Heart left ventricle (tissue), 16 donors: ENCODE results near the gene KRT26. TPM values are rescaled to one million over a fixed set of nuclear protein-coding genes. Genes with fewer than 3 reads are reported as not detected.

ENCODE experiments used
- ATAC-seq, 4 donors: fragments of 200-7000 bp; cut with Tn5 transposase; one replicate each; pipeline ENCODE4 v1.9.1; 2020 to 2022; ENCODE audit warnings: moderate library complexity in 4 of 4, mild to moderate bottlenecking in 3 of 4, moderate number of reproducible peaks in 1 of 4
- DNase-seq, 5 donors: peaks; one replicate each; pipeline ENCODE4 v3.0.0-alpha.2; 2020
- H3K27ac ChIP-seq, 12 donors: fragments of 200-600 bp; sonication (generic) in 4 of 12; one replicate each; pipeline versions ENCODE4 v1.5.0 to v1.8.0; 2016 to 2022; ENCODE audit warnings: mild to moderate bottlenecking in 2 of 12
- H3K27me3 ChIP-seq, 9 donors: fragments of 200-600 bp; sonication (generic) in 2 of 9; one replicate each; pipeline versions ENCODE4 v1.5.1 to v1.8.0; 2016 to 2022; ENCODE audit warnings: mild to moderate bottlenecking in 3 of 9
- H3K36me3 ChIP-seq, 9 donors: fragments of 200-600 bp; sonication (generic) in 2 of 9; one replicate each; pipeline versions ENCODE4 v1.5.0 to v1.8.0; 2018 to 2022; ENCODE audit warnings: mild to moderate bottlenecking in 2 of 9
- H3K4me1 ChIP-seq, 12 donors: fragments of 200-600 bp; sonication (generic) in 4 of 12; one replicate each; pipeline versions ENCODE4 v1.5.0 to v1.8.0; 2016 to 2022; ENCODE audit warnings: mild to moderate bottlenecking in 3 of 12
- H3K4me3 ChIP-seq, 12 donors: fragments of 200-600 bp; sonication (generic) in 4 of 12; one replicate each; pipeline versions ENCODE4 v1.5.0 to v1.8.0; 2017 to 2022; ENCODE audit warnings: mild to moderate bottlenecking in 9 of 12, moderate library complexity in 4 of 12
- H3K9me3 ChIP-seq, 12 donors: fragments of 200-600 bp; sonication (generic) in 4 of 12; one replicate each; pipeline versions ENCODE4 v1.5.0 to v1.8.0; 2016 to 2022; ENCODE audit warnings: mild to moderate bottlenecking in 1 of 12
- POLR2A ChIP-seq, 2 donors: fragments of 450-650 bp; IDR thresholded peaks; one replicate each; pipeline ENCODE4 v1.6.1; 2017; ENCODE audit warnings: antibody characterized with exemption in 2 of 2, mild to moderate bottlenecking in 2 of 2, moderate library complexity in 2 of 2
- WGBS, 4 donors: extraction: QIAGEN DNeasy Blood & Tissue Kit in 2 of 4; methylation state at CpG; one replicate each; pipeline versions ENCODE4 v1.1.5 to v1.1.7; 2013 to 2018; 5-methylcytosine and 5-hydroxymethylcytosine counted together
- intact Hi-C, 10 donors: fragments of 100-400 bp; cut with DNase I; formaldehyde crosslinking; loops; one replicate each; pipeline versions ENCODE4 v1.11.1 to v1.14.2; 2022
- polyA plus RNA-seq, 2 donors: library from polyadenylated mRNA; stranded (reverse); fragments of 200-250 nt; gene quantifications; one replicate each; pipeline ENCODE4 v1.2.3, GENCODE V29; 2013
- total RNA-seq, 9 donors: library from RNA; depleted of rRNA in 2 of 9; stranded (reverse); fragments of >200 nt in 2 of 9; fragmentation: NEBNext Ultra II Directional in 3 of 9; extraction: Animal tissue kit (Norgen Biotek cat#: 25700) in 3 of 9; gene quantifications; one replicate each; pipeline versions ENCODE4 v1.1.0 to v1.2.4, GENCODE V29; 2016 to 2023
- TF ChIP-seq, protein P1 (sequence below), 12 donors: fragments of 200-600 bp; sonication (generic) in 4 of 12; IDR thresholded peaks; one replicate each; pipeline versions ENCODE4 v1.5.0 to v1.8.0; 2018 to 2022; ENCODE audit warnings: antibody characterized with exemption in 12 of 12, mild to moderate bottlenecking in 5 of 12
- donor health status: ischemic (EF 13 %, LVEDD 7.1; RV severe dilation, severe dysfunction).
- donor health status: healthy with polysubstance abuse.
- donor health status: DM: no; HTN: yes; CAD: no.
- donor health status: DM: no; HTN: no; CAD: no.
- donor health status: ischemic (EF 25% LVEDD 6.9; RV normal size, moderate dysfunction).
- donor health status: ischemic (EF 25% LVEDD 5.7; RV mildly dilated, moderate dysfunction).
- donor health status: healthy.
- donor health status: DM: yes; HTN: yes; CAD: no.
- donor health status: ischemic (EF 35%, LVEDD 5.7; RV mildly dilated, moderate dysfunction).
- donor health status: nonischemic (EF 11% LVEDD 7.7; RV severe dilation, severe dysfunction).
- donor health status: DM: yes; HTN: yes; CAD: no.
- donor health status: PGD.
- donor health status: ischemic (EF 29% LVEDD 5.4; RV normal size, mild dysfunction).
- donor health status: nonischemic (EF 23%, LVEDD 6.1; RV moderate dilation, normal function).

KRT26 gene
- total and polyA plus RNA-seq, 11 donors, result not detected

DNA sequence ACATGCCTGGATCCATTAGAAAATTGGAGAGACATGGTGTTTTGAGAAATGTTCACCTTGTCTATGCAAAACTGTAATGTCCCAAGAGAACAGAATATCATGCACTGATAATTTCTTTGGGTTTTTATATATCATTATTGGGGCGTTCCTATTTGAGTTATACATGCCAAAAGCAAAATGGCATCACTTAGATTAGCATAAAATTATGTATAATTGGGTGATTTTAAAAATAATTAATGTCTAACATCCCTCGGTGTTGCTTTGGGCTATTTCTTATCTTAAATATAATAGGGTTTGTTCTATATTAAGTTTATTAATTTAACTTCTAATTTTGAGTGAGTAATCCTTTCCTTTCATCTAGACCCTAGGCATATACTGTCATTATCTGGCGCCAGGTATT lies 27.9 kb upstream of the KRT26 start, which contains the start of gene KRT28:
Gene KRT28, minus strand, starts transcription at position 101 of the 400 bp plus-strand sequence. Its CDS starts 66 bp downstream, at position 35.
- no peak for ATAC-seq
- Histone ChIP-seq H3K4me3 (no peak within 1 kb of the TSS), H3K36me3 (no peaks in the 10 kb centered on the region), H3K27ac (no peak within 1 kb of the TSS), H3K4me1 (peaks cover 0 to 4% (median 0%) of the 10 kb centered on the region in 12 donors), H3K27me3 (peaks cover 0 to 41% (median 19%) of the 10 kb centered on the region in 9 donors), H3K9me3 (no peaks in the 10 kb centered on the region)
- intact Hi-C loops, result loop anchor here in 9 of 10 donors (5.0 to 10.0 kb wide), 10 partner anchors 55 to 867 kb away; partner anchors contain the start of gene SMARCE1 (in 1 of the 9)
- WGBS, 4 donors, result 77 to 83% (median 78%) methylated on average over 3 of the region's 3 CpGs
- no peak for TF ChIP-seq POLR2A (IDR thresholded peaks at IDR 0.05)
- TF ChIP-seq, protein P1, sequence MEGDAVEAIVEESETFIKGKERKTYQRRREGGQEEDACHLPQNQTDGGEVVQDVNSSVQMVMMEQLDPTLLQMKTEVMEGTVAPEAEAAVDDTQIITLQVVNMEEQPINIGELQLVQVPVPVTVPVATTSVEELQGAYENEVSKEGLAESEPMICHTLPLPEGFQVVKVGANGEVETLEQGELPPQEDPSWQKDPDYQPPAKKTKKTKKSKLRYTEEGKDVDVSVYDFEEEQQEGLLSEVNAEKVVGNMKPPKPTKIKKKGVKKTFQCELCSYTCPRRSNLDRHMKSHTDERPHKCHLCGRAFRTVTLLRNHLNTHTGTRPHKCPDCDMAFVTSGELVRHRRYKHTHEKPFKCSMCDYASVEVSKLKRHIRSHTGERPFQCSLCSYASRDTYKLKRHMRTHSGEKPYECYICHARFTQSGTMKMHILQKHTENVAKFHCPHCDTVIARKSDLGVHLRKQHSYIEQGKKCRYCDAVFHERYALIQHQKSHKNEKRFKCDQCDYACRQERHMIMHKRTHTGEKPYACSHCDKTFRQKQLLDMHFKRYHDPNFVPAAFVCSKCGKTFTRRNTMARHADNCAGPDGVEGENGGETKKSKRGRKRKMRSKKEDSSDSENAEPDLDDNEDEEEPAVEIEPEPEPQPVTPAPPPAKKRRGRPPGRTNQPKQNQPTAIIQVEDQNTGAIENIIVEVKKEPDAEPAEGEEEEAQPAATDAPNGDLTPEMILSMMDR (IDR thresholded peaks at IDR 0.05), result no peak
- no peak for DNase-seq

DNA sequence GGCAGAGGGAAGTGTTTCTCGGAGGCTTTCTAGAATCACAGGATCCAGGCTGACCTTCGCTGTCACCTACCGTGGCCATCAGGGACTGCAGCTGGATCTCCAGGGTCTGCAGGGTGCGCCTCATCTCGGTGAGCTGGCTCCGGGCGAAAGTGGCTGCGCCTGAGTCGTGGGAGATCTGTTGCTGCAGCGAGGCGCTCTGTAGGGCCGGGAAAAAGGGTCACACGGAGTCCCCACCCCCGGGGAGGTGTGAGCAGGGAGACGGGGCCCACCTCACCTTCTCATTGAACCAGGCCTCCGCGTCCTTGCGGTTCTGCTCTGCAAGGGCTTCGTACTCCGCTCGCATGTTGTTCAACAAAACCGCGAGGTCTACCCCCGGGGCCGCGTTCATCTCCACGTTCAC lies 24.8 kb upstream of the KRT26 start:
- WGBS, 4 donors, result 71 to 73% (median 72%) methylated on average over 27 of the region's 27 CpGs
- DNase-seq (no peak), ATAC-seq (no peak)
- Histone ChIP-seq H3K4me3 (no peak overlapping the region), H3K36me3 (no peaks in the 10 kb centered on the region), H3K9me3 (no peaks in the 10 kb centered on the region), H3K27me3 (peaks cover 0 to 41% (median 19%) of the 10 kb centered on the region in 9 donors), H3K27ac (no peak overlapping the region), H3K4me1 (peaks cover 0 to 2% (median 0%) of the 10 kb centered on the region in 12 donors)
- intact Hi-C loops, result loop anchor here in 2 of 10 donors (5.0 to 10.0 kb wide), 2 partner anchors 152 to 180 kb away; partner anchors contain the start of gene SMARCE1 (in 1 of the 2)
- TF ChIP-seq, protein P1 (IDR thresholded peaks at IDR 0.05), result no peak
- TF ChIP-seq POLR2A (IDR thresholded peaks at IDR 0.05), result no peak

DNA sequence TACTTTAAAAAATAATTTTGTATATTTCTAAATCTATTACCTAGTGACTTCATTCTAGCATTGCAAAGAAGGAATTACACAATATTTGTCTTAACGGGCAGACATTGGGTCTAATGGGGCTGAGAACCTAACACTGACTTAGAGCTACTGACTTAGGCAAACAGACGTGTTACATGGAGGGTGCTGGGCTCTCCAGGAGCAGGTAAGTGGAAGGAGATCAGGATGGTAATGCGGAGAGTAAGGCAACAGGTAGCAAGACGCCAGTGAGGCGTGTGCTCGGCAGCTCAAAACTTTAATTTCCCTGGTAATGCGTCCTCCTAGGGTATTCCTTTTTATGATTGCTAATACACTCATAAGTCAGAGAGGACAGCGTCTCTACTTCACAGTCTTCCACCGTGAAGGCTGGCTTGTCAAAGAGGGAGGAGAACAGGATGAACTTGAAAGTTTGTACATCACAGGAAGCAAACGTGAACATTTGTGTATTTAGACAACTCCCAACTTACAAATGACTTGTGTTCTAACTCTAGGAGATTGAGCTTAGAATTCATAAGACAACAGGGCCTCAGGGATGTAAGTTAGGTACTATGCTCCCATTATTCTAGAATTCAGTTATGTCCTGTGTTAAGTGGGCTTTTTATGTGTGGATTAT lies 23.1 kb upstream of the KRT26 start:
- Histone ChIP-seq H3K4me1 (peaks cover 0 to 10% (median 0%) of the 10 kb centered on the region in 12 donors), H3K27me3 (peaks cover 0 to 38% (median 17%) of the 10 kb centered on the region in 9 donors), H3K36me3 (no peaks in the 10 kb centered on the region), H3K9me3 (no peaks in the 10 kb centered on the region), H3K4me3 (no peak overlapping the region), H3K27ac (no peak overlapping the region)
- intact Hi-C loops, result loop anchor here in 2 of 10 donors (5.0 to 10.0 kb wide), 2 partner anchors 150 to 178 kb away; partner anchors contain the start of gene SMARCE1 (in 1 of the 2)
- DNase-seq (no peak), ATAC-seq (no peak)
- TF ChIP-seq, protein P1 (IDR thresholded peaks at IDR 0.05), result no peak
- TF ChIP-seq POLR2A (IDR thresholded peaks at IDR 0.05), result no peak
- WGBS, 4 donors, result 78 to 83% (median 79%) methylated on average over 10 of the region's 10 CpGs

DNA sequence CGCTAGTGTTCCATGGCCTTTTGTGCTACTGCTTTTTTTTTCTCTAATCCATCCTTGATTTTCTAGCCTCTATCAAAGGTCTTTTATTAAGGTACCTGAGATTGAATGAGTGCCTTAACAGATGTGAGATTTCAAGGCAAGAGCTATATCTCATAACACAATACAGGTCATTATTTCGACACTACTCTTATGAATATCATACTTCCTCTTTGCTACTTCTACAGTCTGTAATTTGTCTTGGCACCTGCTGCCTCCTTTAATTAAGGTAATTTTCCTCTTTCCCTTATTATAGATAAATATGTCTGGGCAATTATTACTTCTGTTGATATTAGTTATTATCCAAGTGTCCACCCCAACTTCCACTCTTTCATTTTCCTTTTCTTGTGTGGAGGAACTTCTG lies 22.5 kb upstream of the KRT26 start:
- WGBS, 4 donors, result 82 to 89% (median 83%) methylated on average over 2 of the region's 2 CpGs
- TF ChIP-seq, protein P1 (IDR thresholded peaks at IDR 0.05), result no peak
- no peak for TF ChIP-seq POLR2A (IDR thresholded peaks at IDR 0.05)
- intact Hi-C loops, result loop anchor here in 8 of 10 donors (5.0 to 10.0 kb wide), 4 partner anchors 150 to 413 kb away; partner anchors contain the start of gene SMARCE1 (in 1 of the 8)
- peaks cover 0 to 10% (median 0%) of the 10 kb centered on the region in 12 donors for H3K4me1 ChIP-seq
- H3K4me3 ChIP-seq, result no peak overlapping the region
- ATAC-seq, result no peak
- no peaks in the 10 kb centered on the region for H3K9me3 ChIP-seq
- no peak for DNase-seq
- no peaks in the 10 kb centered on the region for H3K36me3 ChIP-seq
- H3K27me3 ChIP-seq, result peaks cover 0 to 31% (median 17%) of the 10 kb centered on the region in 9 donors
- H3K27ac ChIP-seq, result no peak overlapping the region
